Activated B cell treated with CpG ODN at 0.5 μM for 24 hours (primary cell): Measurements from ENCODE around the gene CD101. TPM values are rescaled to one million over a fixed set of nuclear protein-coding genes. Genes with fewer than 3 reads are reported as not detected.
A peak's percentile ranks its signal among the peaks of the same experiment; 100 is the strongest.

Experiments
- ATAC-seq: fragments of 200-7000 bp; cut with Tn5 transposase; one replicate; pipeline ENCODE4 v1.10.0; 2021; ENCODE audit warnings: low read depth, mild to moderate bottlenecking, moderate library complexity
- CTCF ChIA-PET: fragments of 350-600 bp; sonication (Branson Sonifier 250); formaldehyde crosslinking; loops from one replicate; lab custom pipeline; 2021; ENCODE audit warnings: antibody characterized with exemption; lab: Charles Lee
- POLR2A ChIA-PET: fragments of 350-600 bp; sonication (Branson Sonifier 250); formaldehyde crosslinking; loops from one replicate; lab custom pipeline; 2021; ENCODE audit warnings: antibody characterized with exemption; lab: Charles Lee
- DNase-seq: peaks from one replicate; pipeline ENCODE4 v3.0.0; 2022
- H3K27ac Mint-ChIP-seq: one replicate; pipeline ENCODE4 v1.8.0; 2020; ENCODE audit warnings: mixed read lengths
- H3K27me3 Mint-ChIP-seq: one replicate; pipeline ENCODE4 v1.8.0; 2021; ENCODE audit warnings: mixed read lengths
- H3K36me3 Mint-ChIP-seq: one replicate; pipeline ENCODE4 v1.8.0; 2021; ENCODE audit warnings: low read depth, mixed read lengths
- H3K4me1 Mint-ChIP-seq: one replicate; pipeline ENCODE4 v1.8.0; 2021; ENCODE audit warnings: mixed read lengths
- H3K4me3 Mint-ChIP-seq: one replicate; pipeline ENCODE4 v1.8.0; 2020; ENCODE audit warnings: mild to moderate bottlenecking, mixed read lengths
- H3K9me3 Mint-ChIP-seq: one replicate; pipeline ENCODE4 v1.8.0; 2020; ENCODE audit warnings: mixed read lengths
- intact Hi-C: fragments of 100-400 bp; cut with micrococcal nuclease; formaldehyde crosslinking; loops from one replicate; pipeline ENCODE4 v1.15.1; 2024
- total RNA-seq: library from RNA; stranded (reverse); gene quantifications from 2 replicates; pipeline ENCODE4 v1.2.3, GENCODE V29; 2022
- TF ChIP-seq, protein P1 (sequence below): fragments of 200-600 bp; IDR thresholded peaks from one replicate; pipeline ENCODE4 v1.8.0; 2022; ENCODE audit warnings: antibody characterized with exemption, mild to moderate bottlenecking

Gene CD101
- total RNA-seq, 1 donor from 2014 or later: 0.42 TPM

GRCh38 chr1:117046781-117047180 is 45.2 kb downstream of the CD101 start:
- Mint-ChIP-seq H3K9me3 (no peaks in the 10 kb centered on the region), H3K4me1 (peaks cover 41% of the 10 kb centered on the region), H3K27me3 (no peaks in the 10 kb centered on the region), H3K27ac (no peak overlapping the region), H3K4me3 (no peak overlapping the region), H3K36me3 (no peaks in the 10 kb centered on the region)
- TF ChIP-seq, protein P1, sequence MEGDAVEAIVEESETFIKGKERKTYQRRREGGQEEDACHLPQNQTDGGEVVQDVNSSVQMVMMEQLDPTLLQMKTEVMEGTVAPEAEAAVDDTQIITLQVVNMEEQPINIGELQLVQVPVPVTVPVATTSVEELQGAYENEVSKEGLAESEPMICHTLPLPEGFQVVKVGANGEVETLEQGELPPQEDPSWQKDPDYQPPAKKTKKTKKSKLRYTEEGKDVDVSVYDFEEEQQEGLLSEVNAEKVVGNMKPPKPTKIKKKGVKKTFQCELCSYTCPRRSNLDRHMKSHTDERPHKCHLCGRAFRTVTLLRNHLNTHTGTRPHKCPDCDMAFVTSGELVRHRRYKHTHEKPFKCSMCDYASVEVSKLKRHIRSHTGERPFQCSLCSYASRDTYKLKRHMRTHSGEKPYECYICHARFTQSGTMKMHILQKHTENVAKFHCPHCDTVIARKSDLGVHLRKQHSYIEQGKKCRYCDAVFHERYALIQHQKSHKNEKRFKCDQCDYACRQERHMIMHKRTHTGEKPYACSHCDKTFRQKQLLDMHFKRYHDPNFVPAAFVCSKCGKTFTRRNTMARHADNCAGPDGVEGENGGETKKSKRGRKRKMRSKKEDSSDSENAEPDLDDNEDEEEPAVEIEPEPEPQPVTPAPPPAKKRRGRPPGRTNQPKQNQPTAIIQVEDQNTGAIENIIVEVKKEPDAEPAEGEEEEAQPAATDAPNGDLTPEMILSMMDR: no peak
- no peak for DNase-seq
- ATAC-seq: no peak
- ChIA-PET CTCF (interaction anchor here (1.7 kb wide), 1 partner anchor 309 kb away, joined by 4 read pairs; no protein-coding TSS in a partner anchor), POLR2A (no interaction called here)
- intact Hi-C loops: no loop called here

DNA sequence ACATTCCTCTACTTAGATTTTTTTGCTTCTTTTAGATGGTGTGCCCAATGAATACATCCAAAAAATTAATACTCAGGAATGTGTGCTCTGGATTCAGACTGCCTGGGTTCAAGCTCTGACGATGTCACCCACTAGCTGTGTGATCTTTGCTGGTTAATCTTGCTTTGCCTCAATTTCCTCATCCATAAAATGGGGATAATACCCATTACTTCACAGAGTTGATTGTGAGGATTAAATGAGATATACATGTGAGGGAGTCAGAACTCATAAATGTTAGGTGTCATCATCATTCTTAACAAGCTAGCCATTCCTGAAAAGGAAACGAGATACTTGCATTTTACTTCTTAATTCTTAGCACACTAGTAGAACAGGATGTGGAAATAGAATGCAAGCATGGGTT is 45.7 kb downstream of the CD101 start:
- no peak overlapping the region for H3K27ac Mint-ChIP-seq
- CTCF ChIA-PET: interaction anchor here (1.7 kb wide), 1 partner anchor 310 kb away, joined by 4 read pairs; no protein-coding TSS in a partner anchor
- no peaks in the 10 kb centered on the region for H3K9me3 Mint-ChIP-seq
- DNase-seq: no peak
- no peaks in the 10 kb centered on the region for H3K36me3 Mint-ChIP-seq
- H3K4me1 Mint-ChIP-seq: peaks cover 43% of the 10 kb centered on the region
- no peaks in the 10 kb centered on the region for H3K27me3 Mint-ChIP-seq
- H3K4me3 Mint-ChIP-seq: no peak overlapping the region
- TF ChIP-seq, protein P1: no peak
- no peak for ATAC-seq
- intact Hi-C loops: no loop called here
- POLR2A ChIA-PET: no interaction called here

DNA sequence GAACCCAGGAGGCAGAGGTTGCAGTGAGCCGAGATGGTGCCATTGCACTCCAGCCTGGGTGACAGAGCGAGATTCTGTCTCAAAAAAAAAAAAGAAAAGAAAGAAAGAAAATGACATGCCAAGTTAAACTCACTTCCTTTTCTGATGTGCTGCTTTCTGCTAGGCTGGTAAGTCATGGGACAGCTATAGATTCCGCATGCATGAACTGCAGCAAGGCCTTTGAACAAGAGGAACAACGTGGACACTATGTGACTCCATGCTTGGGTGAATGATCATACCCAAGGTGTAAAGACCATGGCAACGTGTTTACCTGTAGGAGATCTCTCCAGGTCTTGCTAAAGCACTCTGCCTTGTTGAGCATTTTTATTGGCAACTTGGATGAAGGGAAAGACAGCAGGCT is 48.3 kb downstream of the CD101 start:
- H3K27me3 Mint-ChIP-seq: no peaks in the 10 kb centered on the region
- ATAC-seq (peak; percentile 32), DNase-seq (no peak)
- no peak overlapping the region for H3K4me3 Mint-ChIP-seq
- ChIA-PET POLR2A (interaction anchor here (1.0 kb wide), 1 partner anchor 313 kb away, joined by 3 read pairs; no protein-coding TSS in a partner anchor), CTCF (interaction anchor here (1.0 kb wide), 1 partner anchor 313 kb away, joined by 7 read pairs; no protein-coding TSS in a partner anchor)
- H3K27ac Mint-ChIP-seq: peak overlapping the region; percentile 73
- peaks cover 43% of the 10 kb centered on the region for H3K4me1 Mint-ChIP-seq
- no peaks in the 10 kb centered on the region for H3K9me3 Mint-ChIP-seq
- no peaks in the 10 kb centered on the region for H3K36me3 Mint-ChIP-seq
- TF ChIP-seq, protein P1: no peak
- intact Hi-C loops: loop anchor here (10.0 kb wide), 1 partner anchor 1245 kb away; no protein-coding TSS in a partner anchor

GRCh38 chr1:117051224-117052064 is 49.9 kb downstream of the CD101 start:
- CTCF ChIA-PET: interaction anchor here (1.1 to 2.2 kb wide), 3 partner anchors 314 to 477 kb away, joined by 3 to 13 read pairs (median 5); no protein-coding TSS in a partner anchor
- ATAC-seq: peak; percentile 66
- TF ChIP-seq, protein P1: no peak
- intact Hi-C loops: loop anchor here (10.0 kb wide), 1 partner anchor 1247 kb away; no protein-coding TSS in a partner anchor
- peak overlapping the region; percentile 71 for H3K4me3 Mint-ChIP-seq
- peak overlapping the region; percentile 79 for H3K27ac Mint-ChIP-seq
- H3K27me3 Mint-ChIP-seq: no peaks in the 10 kb centered on the region
- no peak for DNase-seq
- peaks cover 43% of the 10 kb centered on the region for H3K4me1 Mint-ChIP-seq
- no peaks in the 10 kb centered on the region for H3K9me3 Mint-ChIP-seq
- POLR2A ChIA-PET: interaction anchor here (1.0 kb wide), 1 partner anchor 9 kb away, joined by 3 read pairs; the partner anchor contains the start of gene TTF2
- no peaks in the 10 kb centered on the region for H3K36me3 Mint-ChIP-seq

DNA sequence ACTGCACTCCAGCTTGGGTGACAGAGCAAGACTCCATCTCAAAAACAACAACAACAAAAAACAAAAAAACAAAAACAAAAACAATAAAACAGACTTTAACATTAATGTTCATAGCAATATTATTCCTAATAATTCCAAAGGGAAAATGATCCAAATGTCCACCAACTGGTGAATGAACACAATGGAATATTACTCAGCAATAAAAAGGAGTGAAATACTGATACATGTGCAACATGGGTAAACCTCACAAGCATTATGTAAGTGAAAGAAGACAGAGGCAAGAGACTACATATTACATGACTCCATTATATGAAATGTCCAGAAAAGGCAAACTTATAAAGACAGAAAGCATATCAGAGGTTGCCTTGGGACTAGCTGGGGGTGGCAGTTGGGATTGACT is 52.5 kb downstream of the CD101 start:
- TF ChIP-seq, protein P1: no peak
- Mint-ChIP-seq H3K4me1 (peaks cover 34% of the 10 kb centered on the region), H3K9me3 (no peaks in the 10 kb centered on the region), H3K4me3 (no peak overlapping the region), H3K36me3 (no peaks in the 10 kb centered on the region), H3K27ac (no peak overlapping the region), H3K27me3 (no peaks in the 10 kb centered on the region)
- intact Hi-C loops: loop anchor here (2.0 to 10.0 kb wide), 2 partner anchors 237 to 1249 kb away; no protein-coding TSS in a partner anchor
- ATAC-seq (no peak), DNase-seq (no peak)
- CTCF ChIA-PET: interaction anchor here (1.1 to 4.3 kb wide), 2 partner anchors 316 to 479 kb away, joined by 4 to 36 read pairs; no protein-coding TSS in a partner anchor
- POLR2A ChIA-PET: interaction anchor here (0.7 kb wide), 1 partner anchor 215 kb away, joined by 5 read pairs; no protein-coding TSS in a partner anchor
